ENCODE data around the gene SEZ6L2. TPM values are rescaled to one million over a fixed set of nuclear protein-coding genes. Genes with fewer than 3 reads are reported as not detected.

The SEZ6L2 gene
- total and polyA plus RNA-seq, 2 donors (not counting 1 experiment from before 2014, with no cell fraction given) = 1.2 to 1.8 TPM

GRCh38 chr16:29915590-29916247, 16.4 kb upstream of the SEZ6L2 start:
- H3K9me3 ChIP-seq (ENCODE audit: control insufficient read depth, insufficient read depth, low read depth, low read length) = no peaks in the 10 kb centered on the region
- H3K4me3 ChIP-seq (replicated peaks in 1 of 4; ENCODE audit: control extremely low read depth in 1 of 4, insufficient read depth in 1 of 4, low read depth in 3 of 4, low read length in 4 of 4) = no peak overlapping the region
- no peak overlapping the region for H3K9ac ChIP-seq (ENCODE audit: insufficient read depth, low read length)
- H3K4me1 ChIP-seq (ENCODE audit: control insufficient read depth, extremely low read depth, insufficient read depth, low read length) = no peaks in the 10 kb centered on the region
- H3K36me3 ChIP-seq (ENCODE audit: control insufficient read depth, insufficient read depth, low read length) = peaks cover 3% of the 10 kb centered on the region
- no peak overlapping the region for H3K27ac ChIP-seq (ENCODE audit: insufficient read depth, low read length)
- no peaks in the 10 kb centered on the region for H4K20me1 ChIP-seq (ENCODE audit: control insufficient read depth, extremely low read depth, insufficient read depth, low read length)
- no peaks in the 10 kb centered on the region for H3K27me3 ChIP-seq (ENCODE audit: control insufficient read depth, insufficient read depth, low read length)
- DNase-seq (ENCODE audit: low read depth in 2 of 2) = peak in 1 of 2 donors; percentile 77
- no peaks in the 10 kb centered on the region for H3K79me2 ChIP-seq (ENCODE audit: control insufficient read depth, insufficient read depth, low read length)
- H3K4me2 ChIP-seq (ENCODE audit: extremely low read depth, insufficient read depth, low read length) = no peak overlapping the region
- no peak overlapping the region for H2AFZ ChIP-seq (ENCODE audit: low read length)
- TF ChIP-seq CTCF (conservative IDR thresholded peaks at IDR 0.05 in 1 of 2, IDR thresholded peaks at IDR 0.05 in 1 of 2; ENCODE audit: low read depth in 1 of 2, low read length in 2 of 2) = no peak
- no peak for TF ChIP-seq EZH2 (IDR thresholded peaks at IDR 0.05; ENCODE audit: low read length, missing control alignments)

GRCh38 chr16:29913514-29913913, 14.2 kb upstream of the SEZ6L2 start:
- Histone ChIP-seq H4K20me1 (ENCODE audit: control insufficient read depth, extremely low read depth, insufficient read depth, low read length) (no peaks in the 10 kb centered on the region), H3K27ac (ENCODE audit: insufficient read depth, low read length) (no peak overlapping the region), H3K4me3 (replicated peaks in 1 of 4; ENCODE audit: control extremely low read depth in 1 of 4, insufficient read depth in 1 of 4, low read depth in 3 of 4, low read length in 4 of 4) (no peak overlapping the region), H3K9me3 (ENCODE audit: control insufficient read depth, insufficient read depth, low read depth, low read length) (no peaks in the 10 kb centered on the region), H3K4me2 (ENCODE audit: extremely low read depth, insufficient read depth, low read length) (no peak overlapping the region), H3K4me1 (ENCODE audit: control insufficient read depth, extremely low read depth, insufficient read depth, low read length) (no peaks in the 10 kb centered on the region), H3K79me2 (ENCODE audit: control insufficient read depth, insufficient read depth, low read length) (no peaks in the 10 kb centered on the region), H3K27me3 (ENCODE audit: control insufficient read depth, insufficient read depth, low read length) (no peaks in the 10 kb centered on the region), H3K9ac (ENCODE audit: insufficient read depth, low read length) (no peak overlapping the region), H2AFZ (ENCODE audit: low read length) (no peak overlapping the region), H3K36me3 (ENCODE audit: control insufficient read depth, insufficient read depth, low read length) (no peaks in the 10 kb centered on the region)
- TF ChIP-seq CTCF (conservative IDR thresholded peaks at IDR 0.05 in 1 of 2, IDR thresholded peaks at IDR 0.05 in 1 of 2; ENCODE audit: low read depth in 1 of 2, low read length in 2 of 2) = no peak
- DNase-seq (ENCODE audit: low read depth in 2 of 2) = no peak

GRCh38 chr16:29912087-29912486, 12.7 kb upstream of the SEZ6L2 start:
- no peak overlapping the region for H3K9ac ChIP-seq (ENCODE audit: insufficient read depth, low read length)
- no peak overlapping the region for H3K4me3 ChIP-seq (replicated peaks in 1 of 4; ENCODE audit: control extremely low read depth in 1 of 4, insufficient read depth in 1 of 4, low read depth in 3 of 4, low read length in 4 of 4)
- TF ChIP-seq CTCF (conservative IDR thresholded peaks at IDR 0.05 in 1 of 2, IDR thresholded peaks at IDR 0.05 in 1 of 2; ENCODE audit: low read depth in 1 of 2, low read length in 2 of 2) (no peak), EZH2 (IDR thresholded peaks at IDR 0.05; ENCODE audit: low read length, missing control alignments) (no peak)
- no peaks in the 10 kb centered on the region for H3K27me3 ChIP-seq (ENCODE audit: control insufficient read depth, insufficient read depth, low read length)
- no peak for DNase-seq (ENCODE audit: low read depth in 2 of 2)
- no peak overlapping the region for H3K27ac ChIP-seq (ENCODE audit: insufficient read depth, low read length)
- no peak overlapping the region for H3K4me2 ChIP-seq (ENCODE audit: extremely low read depth, insufficient read depth, low read length)
- no peaks in the 10 kb centered on the region for H3K9me3 ChIP-seq (ENCODE audit: control insufficient read depth, insufficient read depth, low read depth, low read length)
- H2AFZ ChIP-seq (ENCODE audit: low read length) = no peak overlapping the region
- H4K20me1 ChIP-seq (ENCODE audit: control insufficient read depth, extremely low read depth, insufficient read depth, low read length) = no peaks in the 10 kb centered on the region
- H3K79me2 ChIP-seq (ENCODE audit: control insufficient read depth, insufficient read depth, low read length) = no peaks in the 10 kb centered on the region
- no peaks in the 10 kb centered on the region for H3K36me3 ChIP-seq (ENCODE audit: control insufficient read depth, insufficient read depth, low read length)
- no peaks in the 10 kb centered on the region for H3K4me1 ChIP-seq (ENCODE audit: control insufficient read depth, extremely low read depth, insufficient read depth, low read length)
